Stomach smooth muscle (tissue), 2 donors: ENCODE results near the gene STIM1.
"Not testable (repeated sequence)": the region's sequence is repeated elsewhere in the genome, so short reads cannot be mapped to it uniquely, and the experiment has no call there.

Experiments used
- H3K27ac ChIP-seq: one replicate; pipeline ENCODE4 v1.7.0; 2013; ENCODE audit warnings: mild to moderate bottlenecking, low read length, inconsistent platforms
- H3K27me3 ChIP-seq, 2 donors: one replicate each; pipeline ENCODE4 v1.7.0; 2013; ENCODE audit warnings: low read length in 2 of 2; ENCODE audit not compliant: insufficient read depth in 2 of 2, control insufficient read depth in 1 of 2
- H3K36me3 ChIP-seq, 2 donors: one replicate each; pipeline ENCODE4 v1.7.0; 2013; ENCODE audit warnings: low read length in 2 of 2; ENCODE audit not compliant: control insufficient read depth in 2 of 2, insufficient read depth in 2 of 2
- H3K4me1 ChIP-seq: one replicate; pipeline ENCODE4 v1.7.0; 2013; ENCODE audit warnings: low read length; ENCODE audit not compliant: control insufficient read depth, insufficient read depth
- H3K4me3 ChIP-seq, 2 donors: one replicate each; pipeline ENCODE4 v1.7.0; 2013; ENCODE audit warnings: low read length in 2 of 2
- H3K9ac ChIP-seq, 2 donors: one replicate each; pipeline ENCODE4 v1.7.0; 2013; ENCODE audit warnings: low read length in 2 of 2, mild to moderate bottlenecking in 1 of 2
- H3K9me3 ChIP-seq, 2 donors: one replicate each; pipeline ENCODE4 v1.7.0; 2013; ENCODE audit warnings: low read length in 2 of 2; ENCODE audit not compliant: control insufficient read depth in 2 of 2
- donor health status: healthy.
- donor health status: Pancreatic carcinoma.

STIM1 gene

GRCh38 chr11:4103269-4103668, 247.8 kb downstream of the STIM1 start:
- no peak overlapping the region for H3K27ac ChIP-seq
- H3K4me1 ChIP-seq = no peaks in the 10 kb centered on the region
- no peak overlapping the region for H3K4me3 ChIP-seq
- peaks cover 7 to 9% of the 10 kb centered on the region in 2 donors for H3K36me3 ChIP-seq
- no peaks in the 10 kb centered on the region for H3K27me3 ChIP-seq
- H3K9me3 ChIP-seq = no peaks in the 10 kb centered on the region
- no peak overlapping the region for H3K9ac ChIP-seq

- H3K36me3 ChIP-seq = peaks cover 7 to 12% of the 10 kb centered on the region in 2 donors
- no peak overlapping the region for H3K27ac ChIP-seq
- no peak overlapping the region for H3K4me3 ChIP-seq
Measured at GRCh38 chr11:4105916-4106315, 250.5 kb downstream of the STIM1 start.

GRCh38 chr11:4111834-4112233, 256.4 kb downstream of the STIM1 start:
- Histone ChIP-seq H3K9me3 (no peaks in the 10 kb centered on the region), H3K27ac (no peak overlapping the region), H3K4me3 (no peak overlapping the region), H3K27me3 (no peaks in the 10 kb centered on the region), H3K4me1 (no peaks in the 10 kb centered on the region), H3K9ac (no peak overlapping the region), H3K36me3 (peaks cover 16% of the 10 kb centered on the region in 2 donors)

More at GRCh38 chr11:4105916-4106315, 250.5 kb downstream of the STIM1 start:
- H3K27me3 ChIP-seq = no peaks in the 10 kb centered on the region
- no peaks in the 10 kb centered on the region for H3K4me1 ChIP-seq
- H3K9me3 ChIP-seq = no peaks in the 10 kb centered on the region
- no peak overlapping the region for H3K9ac ChIP-seq

- H3K36me3 ChIP-seq = peaks cover 10 to 11% of the 10 kb centered on the region in 2 donors
- H3K27me3 ChIP-seq = no peaks in the 10 kb centered on the region
- H3K9ac ChIP-seq = no peak overlapping the region
- H3K4me1 ChIP-seq = no peaks in the 10 kb centered on the region
- no peak overlapping the region for H3K4me3 ChIP-seq
- no peaks in the 10 kb centered on the region for H3K9me3 ChIP-seq
- no peak overlapping the region for H3K27ac ChIP-seq
Measured at GRCh38 chr11:4115128-4115527, 259.7 kb downstream of the STIM1 start.

GRCh38 chr11:4118107-4118506, 262.6 kb downstream of the STIM1 start:
- H3K9ac ChIP-seq = no peak overlapping the region
- H3K27me3 ChIP-seq = no peaks in the 10 kb centered on the region
- no peaks in the 10 kb centered on the region for H3K9me3 ChIP-seq
- H3K4me1 ChIP-seq = no peaks in the 10 kb centered on the region
- no peak overlapping the region for H3K27ac ChIP-seq
- H3K36me3 ChIP-seq = peaks cover 9 to 14% of the 10 kb centered on the region in 2 donors
- no peak overlapping the region for H3K4me3 ChIP-seq

GRCh38 chr11:4123218-4123617, 267.8 kb downstream of the STIM1 start:
- H3K27ac ChIP-seq = no peak overlapping the region
- no peak overlapping the region for H3K4me3 ChIP-seq
- H3K9ac ChIP-seq = no peak overlapping the region
- H3K9me3 ChIP-seq = no peaks in the 10 kb centered on the region
- no peaks in the 10 kb centered on the region for H3K27me3 ChIP-seq
- no peaks in the 10 kb centered on the region for H3K4me1 ChIP-seq
- H3K36me3 ChIP-seq = peaks cover 24 to 38% of the 10 kb centered on the region in 2 donors

GRCh38 chr11:4125141-4125540, 269.7 kb downstream of the STIM1 start:
- no peaks in the 10 kb centered on the region for H3K27me3 ChIP-seq
- H3K4me3 ChIP-seq = no peak overlapping the region
- no peaks in the 10 kb centered on the region for H3K9me3 ChIP-seq
- no peak overlapping the region for H3K27ac ChIP-seq
- no peaks in the 10 kb centered on the region for H3K4me1 ChIP-seq
- no peak overlapping the region for H3K9ac ChIP-seq
- H3K36me3 ChIP-seq = peaks cover 26 to 42% of the 10 kb centered on the region in 2 donors

- peaks cover 29 to 41% of the 10 kb centered on the region in 2 donors for H3K36me3 ChIP-seq
- H3K4me3 ChIP-seq = no peak overlapping the region
- H3K27me3 ChIP-seq = no peaks in the 10 kb centered on the region
- no peak overlapping the region for H3K27ac ChIP-seq
- H3K9me3 ChIP-seq = no peaks in the 10 kb centered on the region
- no peaks in the 10 kb centered on the region for H3K4me1 ChIP-seq
- no peak overlapping the region for H3K9ac ChIP-seq
Measured at GRCh38 chr11:4127357-4127756, 271.9 kb downstream of the STIM1 start.

- not testable (repeated sequence) for H3K9me3 ChIP-seq, H3K4me3 ChIP-seq, H3K4me1 ChIP-seq, H3K27me3 ChIP-seq, H3K9ac ChIP-seq, H3K27ac ChIP-seq
- H3K36me3 ChIP-seq = peaks cover 25 to 27% of the 10 kb centered on the region in 2 donors
Measured at GRCh38 chr11:4130219-4130618, 274.8 kb downstream of the STIM1 start.

GRCh38 chr11:4134806-4135205, 279.3 kb downstream of the STIM1 start:
- Histone ChIP-seq H3K9ac (no peak overlapping the region), H3K27ac (no peak overlapping the region), H3K4me3 (no peak overlapping the region), H3K9me3 (peaks cover 0 to 2% of the 10 kb centered on the region in 2 donors), H3K36me3 (peaks cover 18 to 35% of the 10 kb centered on the region in 2 donors), H3K4me1 (no peaks in the 10 kb centered on the region), H3K27me3 (no peaks in the 10 kb centered on the region)

- Histone ChIP-seq H3K36me3 (peaks cover 14 to 24% of the 10 kb centered on the region in 2 donors), H3K4me1 (no peaks in the 10 kb centered on the region), H3K9ac (no peak overlapping the region)
Measured at GRCh38 chr11:4138497-4138896, 283.0 kb downstream of the STIM1 start.

More at GRCh38 chr11:4138497-4138896, 283.0 kb downstream of the STIM1 start:
- no peak overlapping the region for H3K4me3 ChIP-seq
- peaks cover 0 to 6% of the 10 kb centered on the region in 2 donors for H3K9me3 ChIP-seq
- no peaks in the 10 kb centered on the region for H3K27me3 ChIP-seq
- no peak overlapping the region for H3K27ac ChIP-seq
